RWPE2 (cell line): ENCODE results near the gene CLRN2.

Experiments
- ATAC-seq: fragments of 200-7000 bp; cut with Tn5 transposase; 3 replicates; pipeline ENCODE4 v1.9.1; 2021; ENCODE audit warnings: low read depth
- DNase-seq: peaks from one replicate; pipeline ENCODE4 v3.0.0-alpha.2; 2020; ENCODE audit warnings: low spot score
- H3K27ac ChIP-seq: fragments of 450-650 bp; 2 replicates; pipeline ENCODE4 v1.5.1; 2017; ENCODE audit warnings: mild to moderate bottlenecking; ENCODE audit not compliant: poor library complexity, severe bottlenecking
- H3K27me3 ChIP-seq: fragments of 250-450 bp; sonication (Bioruptor Pico); 2 replicates; pipeline ENCODE4 v1.5.1; 2021; ENCODE audit warnings: mild to moderate bottlenecking, moderate library complexity; ENCODE audit not compliant: insufficient read depth, poor library complexity, severe bottlenecking
- H3K36me3 ChIP-seq: fragments of 250-450 bp; sonication (Bioruptor Pico); 2 replicates; pipeline ENCODE4 v1.5.1; 2020; ENCODE audit warnings: low read depth, mild to moderate bottlenecking, moderate library complexity
- H3K4me1 ChIP-seq: fragments of 250-450 bp; sonication (Bioruptor Pico); 2 replicates; pipeline ENCODE4 v1.5.1; 2021; ENCODE audit warnings: mild to moderate bottlenecking, moderate library complexity; ENCODE audit not compliant: insufficient read depth, poor library complexity, severe bottlenecking
- H3K4me3 ChIP-seq: fragments of 250-450 bp; sonication (Bioruptor Pico); 2 replicates; pipeline ENCODE4 v1.5.1; 2021; ENCODE audit warnings: mild to moderate bottlenecking, moderate library complexity; ENCODE audit not compliant: severe bottlenecking
- H3K9me3 ChIP-seq: fragments of 250-450 bp; sonication (Bioruptor Pico); 2 replicates; pipeline ENCODE4 v1.5.1; 2021; ENCODE audit warnings: mild to moderate bottlenecking, moderate library complexity; ENCODE audit not compliant: severe bottlenecking
- TF ChIP-seq, protein P1 (sequence below): fragments of 450-650 bp; IDR thresholded peaks from one replicate; pipeline ENCODE4 v1.5.1; 2017; ENCODE audit warnings: mild to moderate bottlenecking, moderate library complexity; ENCODE audit not compliant: poor library complexity, severe bottlenecking

The CLRN2 gene

DNA sequence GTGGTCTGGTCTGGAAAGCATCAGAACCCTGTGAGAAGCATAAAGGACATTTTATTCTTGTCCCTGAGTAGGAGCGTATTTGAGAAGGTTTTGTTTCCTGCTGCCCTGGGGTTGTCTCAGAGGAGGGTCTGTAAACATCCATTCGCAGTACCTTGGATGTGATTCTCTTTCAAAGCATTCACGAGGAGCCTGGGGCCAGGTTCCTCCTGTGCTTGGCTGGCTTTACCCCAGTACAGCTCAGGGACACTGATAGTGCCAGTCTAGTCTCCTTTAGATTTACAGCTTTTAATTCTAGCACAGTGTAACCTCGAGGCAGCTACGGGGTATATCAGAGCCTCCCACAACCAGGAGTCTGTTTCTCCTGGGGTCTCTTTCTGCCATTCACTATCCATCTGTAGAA lies 2.7 kb downstream of the CLRN2 start:
- no peak overlapping the region for H3K4me3 ChIP-seq
- H3K9me3 ChIP-seq: no peaks in the 10 kb centered on the region
- TF ChIP-seq, protein P1, sequence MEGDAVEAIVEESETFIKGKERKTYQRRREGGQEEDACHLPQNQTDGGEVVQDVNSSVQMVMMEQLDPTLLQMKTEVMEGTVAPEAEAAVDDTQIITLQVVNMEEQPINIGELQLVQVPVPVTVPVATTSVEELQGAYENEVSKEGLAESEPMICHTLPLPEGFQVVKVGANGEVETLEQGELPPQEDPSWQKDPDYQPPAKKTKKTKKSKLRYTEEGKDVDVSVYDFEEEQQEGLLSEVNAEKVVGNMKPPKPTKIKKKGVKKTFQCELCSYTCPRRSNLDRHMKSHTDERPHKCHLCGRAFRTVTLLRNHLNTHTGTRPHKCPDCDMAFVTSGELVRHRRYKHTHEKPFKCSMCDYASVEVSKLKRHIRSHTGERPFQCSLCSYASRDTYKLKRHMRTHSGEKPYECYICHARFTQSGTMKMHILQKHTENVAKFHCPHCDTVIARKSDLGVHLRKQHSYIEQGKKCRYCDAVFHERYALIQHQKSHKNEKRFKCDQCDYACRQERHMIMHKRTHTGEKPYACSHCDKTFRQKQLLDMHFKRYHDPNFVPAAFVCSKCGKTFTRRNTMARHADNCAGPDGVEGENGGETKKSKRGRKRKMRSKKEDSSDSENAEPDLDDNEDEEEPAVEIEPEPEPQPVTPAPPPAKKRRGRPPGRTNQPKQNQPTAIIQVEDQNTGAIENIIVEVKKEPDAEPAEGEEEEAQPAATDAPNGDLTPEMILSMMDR: no peak
- ATAC-seq (no peak), DNase-seq (no peak)
- H3K27me3 ChIP-seq: no peaks in the 10 kb centered on the region
- H3K4me1 ChIP-seq: peaks cover 12% of the 10 kb centered on the region
- H3K27ac ChIP-seq: no peak overlapping the region
- no peaks in the 10 kb centered on the region for H3K36me3 ChIP-seq

DNA sequence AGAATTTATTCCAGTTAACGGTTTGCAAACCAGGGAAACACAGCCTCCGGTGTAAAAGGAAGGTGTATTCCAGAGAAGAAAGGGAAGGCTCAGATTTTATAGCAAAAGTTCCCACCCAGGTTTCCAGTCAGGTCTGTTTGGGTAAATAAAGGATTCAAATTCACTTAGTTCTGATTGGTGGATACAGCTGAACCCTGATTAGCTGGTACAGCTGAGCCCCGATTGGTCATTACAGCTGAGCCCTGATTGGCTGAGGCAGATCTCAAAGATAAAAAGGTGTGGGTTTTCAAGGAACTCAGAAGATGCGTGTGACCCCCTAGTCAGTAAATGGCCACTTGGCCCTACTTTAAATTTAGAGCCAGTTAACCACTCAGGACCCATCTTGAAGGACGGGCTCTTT lies 6.6 kb downstream of the CLRN2 start:
- Histone ChIP-seq H3K4me3 (no peak overlapping the region), H3K36me3 (no peaks in the 10 kb centered on the region), H3K4me1 (no peaks in the 10 kb centered on the region), H3K27ac (no peak overlapping the region), H3K27me3 (no peaks in the 10 kb centered on the region), H3K9me3 (no peaks in the 10 kb centered on the region)
- DNase-seq: no peak
- TF ChIP-seq, protein P1: no peak
- no peak for ATAC-seq

- H3K9me3 ChIP-seq: no peaks in the 10 kb centered on the region
- no peak overlapping the region for H3K27ac ChIP-seq
- TF ChIP-seq, protein P1: no peak
- no peaks in the 10 kb centered on the region for H3K27me3 ChIP-seq
- H3K4me1 ChIP-seq: no peaks in the 10 kb centered on the region
- no peak for DNase-seq
- H3K4me3 ChIP-seq: no peak overlapping the region
- no peak for ATAC-seq
- no peaks in the 10 kb centered on the region for H3K36me3 ChIP-seq
These were observed 8.7 kb downstream of the CLRN2 start for GRCh38 chr4:17523662-17524061.

GRCh38 chr4:17526695-17527477 lies 11.9 kb downstream of the CLRN2 start:
- Histone ChIP-seq H3K27ac (no peak overlapping the region), H3K27me3 (no peaks in the 10 kb centered on the region), H3K4me3 (no peak overlapping the region), H3K36me3 (no peaks in the 10 kb centered on the region), H3K4me1 (no peaks in the 10 kb centered on the region), H3K9me3 (no peaks in the 10 kb centered on the region)
- ATAC-seq (no peak), DNase-seq (no peak)
- TF ChIP-seq, protein P1: no peak

GRCh38 chr4:17528551-17529165 lies 13.7 kb downstream of the CLRN2 start:
- H3K27ac ChIP-seq: no peak overlapping the region
- no peaks in the 10 kb centered on the region for H3K9me3 ChIP-seq
- TF ChIP-seq, protein P1: no peak
- ATAC-seq: no peak
- H3K36me3 ChIP-seq: no peaks in the 10 kb centered on the region
- no peaks in the 10 kb centered on the region for H3K4me1 ChIP-seq
- DNase-seq: no peak
- no peaks in the 10 kb centered on the region for H3K27me3 ChIP-seq
- H3K4me3 ChIP-seq: no peak overlapping the region
